Stimulated activated CD4-positive, alpha-beta T cell treated with anti-CD3 and anti-CD28 coated beads, Interleukin-15, amount 100 ng/mL, for 48 hours (primary cell): ENCODE results near the gene SLC46A3.
"Not testable (repeated sequence)": the region's sequence is repeated elsewhere in the genome, so short reads cannot be mapped to it uniquely, and the experiment has no call there.

Experiments used
- DNase-seq, 2 donors: peaks; one replicate each; pipeline ENCODE4 v3.0.0-alpha.2; 2020; ENCODE audit warnings: low read depth in 2 of 2

Gene SLC46A3

GRCh38 chr13:28683169-28683568 lies 35.6 kb downstream of the SLC46A3 start:
- not testable (repeated sequence) for DNase-seq

- DNase-seq, result no peak
Measured at GRCh38 chr13:28680541-28680940, 38.2 kb downstream of the SLC46A3 start.

GRCh38 chr13:28679628-28680027 lies 39.1 kb downstream of the SLC46A3 start:
- no peak for DNase-seq

- no peak for DNase-seq
Measured at GRCh38 chr13:28678809-28679208, 40.0 kb downstream of the SLC46A3 start.

- no peak for DNase-seq
Measured at GRCh38 chr13:28671126-28671792, 47.5 kb downstream of the SLC46A3 start.

GRCh38 chr13:28666897-28667488 lies 51.8 kb downstream of the SLC46A3 start:
- DNase-seq, result no peak

GRCh38 chr13:28659621-28659970 lies 59.2 kb downstream of the SLC46A3 start:
- no peak for DNase-seq

- peak; percentile 79 to 87 for DNase-seq
Measured at GRCh38 chr13:28658796-28659620, 59.8 kb downstream of the SLC46A3 start, which contains the start of gene POMP. TSS of gene POMP (plus strand) at chr13:28659130. CDS start at chr13:28659185, 55 bp downstream.

GRCh38 chr13:28658539-28658795 lies 60.3 kb downstream of the SLC46A3 start:
- no peak for DNase-seq

- no peak for DNase-seq
Measured at GRCh38 chr13:28657784-28658538, 60.8 kb downstream of the SLC46A3 start.

- no peak for DNase-seq
Measured at GRCh38 chr13:28655561-28655960, 63.2 kb downstream of the SLC46A3 start.

GRCh38 chr13:28654276-28654675 lies 64.5 kb downstream of the SLC46A3 start:
- no peak for DNase-seq

- DNase-seq, result no peak
Measured at GRCh38 chr13:28653111-28653510, 65.7 kb downstream of the SLC46A3 start.

GRCh38 chr13:28651810-28652401 lies 66.9 kb downstream of the SLC46A3 start:
- DNase-seq, result no peak

GRCh38 chr13:28650284-28650683 lies 68.5 kb downstream of the SLC46A3 start:
- DNase-seq, result no peak
